ENCODE measurements around the gene ABCA3.

The ABCA3 gene

GRCh38 chr16:2226245-2226793, 114.2 kb downstream of the ABCA3 start:
- intact Hi-C loops (cut with DNase I), result no loop called here

More at GRCh38 chr16:2226245-2226793, 114.2 kb downstream of the ABCA3 start:
- no peak for DNase-seq

All from posterior cingulate gyrus (tissue), 11 donors.